Measurements from ENCODE around the gene PTTG1IP.
A peak's percentile ranks its signal among the peaks of the same experiment; 100 is the strongest.

PTTG1IP gene

GRCh38 chr21:44803651-44804050 is 69.8 kb downstream of the PTTG1IP start:
- no peak overlapping the region for H3K4me3 ChIP-seq (ENCODE audit: low read length)
- no peak for DNase-seq (ENCODE audit: low read depth)
- TF ChIP-seq, protein P1, sequence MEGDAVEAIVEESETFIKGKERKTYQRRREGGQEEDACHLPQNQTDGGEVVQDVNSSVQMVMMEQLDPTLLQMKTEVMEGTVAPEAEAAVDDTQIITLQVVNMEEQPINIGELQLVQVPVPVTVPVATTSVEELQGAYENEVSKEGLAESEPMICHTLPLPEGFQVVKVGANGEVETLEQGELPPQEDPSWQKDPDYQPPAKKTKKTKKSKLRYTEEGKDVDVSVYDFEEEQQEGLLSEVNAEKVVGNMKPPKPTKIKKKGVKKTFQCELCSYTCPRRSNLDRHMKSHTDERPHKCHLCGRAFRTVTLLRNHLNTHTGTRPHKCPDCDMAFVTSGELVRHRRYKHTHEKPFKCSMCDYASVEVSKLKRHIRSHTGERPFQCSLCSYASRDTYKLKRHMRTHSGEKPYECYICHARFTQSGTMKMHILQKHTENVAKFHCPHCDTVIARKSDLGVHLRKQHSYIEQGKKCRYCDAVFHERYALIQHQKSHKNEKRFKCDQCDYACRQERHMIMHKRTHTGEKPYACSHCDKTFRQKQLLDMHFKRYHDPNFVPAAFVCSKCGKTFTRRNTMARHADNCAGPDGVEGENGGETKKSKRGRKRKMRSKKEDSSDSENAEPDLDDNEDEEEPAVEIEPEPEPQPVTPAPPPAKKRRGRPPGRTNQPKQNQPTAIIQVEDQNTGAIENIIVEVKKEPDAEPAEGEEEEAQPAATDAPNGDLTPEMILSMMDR (conservative IDR thresholded peaks at IDR 0.05; ENCODE audit: low read depth, low read length) = no peak

DNA sequence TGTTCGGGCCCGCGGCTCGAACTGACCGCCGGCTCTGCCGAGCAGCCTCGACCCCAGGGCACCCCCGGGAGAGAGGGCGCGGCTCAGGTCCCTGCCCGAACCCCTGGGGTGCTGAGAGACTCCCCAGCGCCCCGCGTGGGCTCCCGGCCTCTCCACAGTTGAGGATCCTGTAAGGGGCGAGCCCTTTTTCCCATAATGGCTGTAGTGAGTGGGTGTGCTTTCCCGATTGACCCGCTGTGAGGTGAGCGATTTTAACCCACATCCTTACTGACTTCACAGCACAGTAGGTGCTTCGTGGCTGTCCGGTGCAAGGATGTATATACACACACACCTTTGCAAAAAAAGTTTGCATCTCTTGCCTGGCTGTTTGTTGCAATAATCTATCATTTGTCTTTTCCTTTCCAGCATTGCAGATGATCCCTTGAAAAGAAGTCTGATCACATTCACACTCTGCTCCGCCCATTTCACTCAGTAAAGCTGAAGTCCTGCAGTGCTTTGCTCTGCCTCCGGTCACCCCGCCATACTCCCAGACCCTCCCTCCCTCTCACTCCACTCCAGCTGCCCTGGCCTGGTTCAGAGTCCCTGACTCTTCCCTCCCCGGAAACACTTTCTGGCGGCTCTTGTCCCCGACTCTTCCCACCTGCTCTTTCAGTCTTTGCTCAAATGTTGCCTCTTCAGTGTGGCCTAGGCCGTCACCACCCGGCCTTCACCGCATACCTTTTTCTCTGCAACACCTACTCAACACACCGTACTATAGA is 70.9 kb downstream of the PTTG1IP start:
- TF ChIP-seq, protein P1 (conservative IDR thresholded peaks at IDR 0.05; ENCODE audit: low read depth, low read length) = no peak
- DNase-seq (ENCODE audit: low read depth) = no peak
- peak overlapping the region; percentile 88 for H3K4me3 ChIP-seq (ENCODE audit: low read length)

DNA sequence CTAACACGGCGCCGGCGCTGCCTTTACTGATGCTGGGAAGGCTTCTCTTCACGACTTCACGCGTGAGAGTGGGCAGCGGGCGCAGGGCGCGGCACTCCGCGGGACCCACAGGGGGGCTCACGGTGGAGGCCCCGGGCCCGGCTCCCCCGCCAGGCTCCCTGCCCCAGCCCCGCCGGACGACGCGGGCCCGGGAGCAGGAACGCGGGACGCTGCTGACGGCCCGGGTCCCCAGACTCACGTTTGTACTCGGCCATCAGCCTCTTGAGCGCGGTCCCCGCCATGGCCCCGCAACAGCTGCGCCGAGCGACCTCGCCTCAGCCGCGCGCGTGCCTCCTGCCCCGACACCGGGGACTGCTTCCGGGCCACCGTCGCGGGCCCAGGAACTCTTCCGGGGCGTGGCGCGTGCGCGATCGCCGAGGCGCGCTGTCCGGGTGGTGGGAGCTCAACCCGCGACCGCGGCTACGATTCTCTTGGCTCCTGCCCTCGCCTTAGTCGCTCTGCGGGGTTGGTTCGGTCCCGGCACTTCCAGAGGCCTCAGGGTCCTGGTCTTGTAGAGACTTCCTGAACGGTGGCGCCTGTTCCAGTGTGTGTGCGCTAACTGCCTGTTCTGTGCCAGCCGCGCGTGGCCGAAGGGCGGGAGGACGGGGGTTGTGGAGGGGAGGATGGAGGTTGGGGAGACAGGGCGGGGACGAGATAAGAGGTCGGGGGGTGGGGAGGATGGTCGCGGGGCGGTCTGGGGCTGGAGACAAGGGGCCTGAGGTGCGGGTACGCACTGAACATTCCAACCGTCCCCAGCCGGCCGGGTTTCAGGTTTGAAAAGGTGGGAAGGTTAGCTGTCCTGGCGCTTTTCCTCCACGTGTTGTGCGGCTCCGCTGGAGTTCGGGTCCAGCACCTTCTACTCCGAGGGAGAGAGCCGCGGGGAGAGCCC is 71.8 kb downstream of the PTTG1IP start, which contains the start of gene UBE2G2:
Gene UBE2G2 (minus strand): TSS at position 353 of the 928 bp plus-strand sequence. CDS start 72 bp downstream, at position 281.
- no peak for DNase-seq (ENCODE audit: low read depth)
- TF ChIP-seq, protein P1 (conservative IDR thresholded peaks at IDR 0.05; ENCODE audit: low read depth, low read length) = no peak
- peak within 1 kb of the TSS; percentile 88 for H3K4me3 ChIP-seq (ENCODE audit: low read length)

- TF ChIP-seq, protein P1 (conservative IDR thresholded peaks at IDR 0.05; ENCODE audit: low read depth, low read length) = peak; percentile 45
- peak overlapping the region; percentile 88 for H3K4me3 ChIP-seq (ENCODE audit: low read length)
- no peak for DNase-seq (ENCODE audit: low read depth)
These were observed 72.5 kb downstream of the PTTG1IP start for GRCh38 chr21:44800971-44801467.

GRCh38 chr21:44800103-44800502 is 73.4 kb downstream of the PTTG1IP start:
- TF ChIP-seq, protein P1 (conservative IDR thresholded peaks at IDR 0.05; ENCODE audit: low read depth, low read length) = peak; percentile 44
- no peak for DNase-seq (ENCODE audit: low read depth)
- H3K4me3 ChIP-seq (ENCODE audit: low read length) = peak overlapping the region; percentile 88

DNA sequence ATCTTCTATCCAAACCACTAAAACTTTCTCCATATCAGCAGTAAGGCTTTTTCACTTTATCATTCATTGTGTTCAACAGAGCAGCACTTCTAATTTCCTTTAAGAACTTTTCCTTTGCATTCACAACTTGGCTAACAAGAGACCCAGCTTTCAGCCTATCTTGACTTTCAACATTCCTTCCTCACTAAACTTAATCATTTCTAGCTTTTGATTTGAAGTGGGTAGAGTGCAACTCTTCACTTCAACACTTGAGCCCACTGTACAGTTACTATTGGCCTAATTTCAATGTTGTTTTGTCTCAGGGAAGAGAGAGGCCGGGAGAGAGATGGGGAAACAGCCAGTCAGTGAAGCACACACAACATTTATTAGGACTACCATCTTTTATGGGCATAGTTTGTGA is 73.8 kb downstream of the PTTG1IP start:
- H3K4me3 ChIP-seq (ENCODE audit: low read length) = no peak overlapping the region

More for the DNA sequence above, 73.8 kb downstream of the PTTG1IP start:
- TF ChIP-seq, protein P1 (conservative IDR thresholded peaks at IDR 0.05; ENCODE audit: low read depth, low read length) = no peak
- no peak for DNase-seq (ENCODE audit: low read depth)
